GF-D8 (cell line): ENCODE data around the gene GALNT15.

Experiments used
- DNase-seq: peaks from one replicate; lab custom pipeline; 2025; lab: John Stamatoyannopoulos, UW

The GALNT15 gene

DNA sequence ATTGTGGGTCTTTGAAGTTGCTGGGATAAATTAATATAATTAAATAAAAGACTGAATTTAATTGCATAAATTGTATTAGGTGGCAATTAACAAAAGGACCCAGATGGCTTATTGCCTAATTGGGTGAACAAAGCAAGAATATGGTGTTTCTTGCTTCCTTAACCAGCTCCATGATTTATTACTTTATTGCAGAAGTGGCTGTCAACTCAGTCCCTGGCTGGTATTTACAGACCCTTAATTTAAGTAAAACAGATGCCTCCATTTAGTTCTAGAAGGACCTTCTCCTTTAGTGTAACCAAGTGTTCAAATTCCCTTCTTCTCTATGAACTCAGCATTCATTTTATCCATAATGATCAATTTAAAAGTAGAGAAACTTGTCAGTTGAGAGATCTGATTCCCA, 55.2 kb downstream of the GALNT15 start:
- no peak for DNase-seq

DNA sequence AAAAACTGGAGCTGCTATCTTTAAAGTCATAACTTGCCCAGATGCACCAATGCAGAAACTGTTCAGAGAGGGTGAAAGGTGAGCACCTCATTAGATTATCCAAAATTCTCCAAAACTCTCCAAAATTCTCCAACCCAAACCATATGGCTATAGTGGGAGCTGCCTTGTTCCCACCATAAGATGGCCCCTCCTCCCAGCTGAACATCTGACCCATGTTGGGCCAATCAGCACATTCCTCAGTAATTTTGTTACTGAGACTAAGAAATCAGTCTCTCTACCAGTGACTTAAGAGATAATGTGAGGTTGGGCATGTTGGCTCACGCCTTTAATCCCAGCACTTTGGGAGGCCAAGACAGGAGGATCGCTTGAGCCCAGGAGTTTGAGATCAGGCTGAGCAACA, 57.5 kb downstream of the GALNT15 start:
- no peak for DNase-seq

DNA sequence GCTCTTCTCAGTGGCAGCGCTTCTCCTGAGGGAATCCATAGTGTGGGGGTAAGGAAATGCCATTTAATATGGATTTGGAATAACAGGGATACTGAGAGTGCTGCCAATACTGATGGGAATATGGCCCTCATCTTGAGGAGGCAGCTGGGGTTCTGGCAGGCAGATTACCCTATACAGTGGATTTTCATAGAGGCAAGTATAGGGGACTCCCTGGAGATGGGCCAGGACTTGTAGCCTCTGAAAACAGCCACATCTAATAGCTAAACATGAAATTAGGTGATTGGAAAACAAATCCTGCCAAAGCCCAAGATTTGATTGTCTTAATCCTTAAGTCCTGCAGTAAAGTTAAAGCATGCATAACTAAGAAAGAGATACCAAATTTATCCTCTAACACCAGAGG, 59.3 kb downstream of the GALNT15 start:
- no peak for DNase-seq

DNA sequence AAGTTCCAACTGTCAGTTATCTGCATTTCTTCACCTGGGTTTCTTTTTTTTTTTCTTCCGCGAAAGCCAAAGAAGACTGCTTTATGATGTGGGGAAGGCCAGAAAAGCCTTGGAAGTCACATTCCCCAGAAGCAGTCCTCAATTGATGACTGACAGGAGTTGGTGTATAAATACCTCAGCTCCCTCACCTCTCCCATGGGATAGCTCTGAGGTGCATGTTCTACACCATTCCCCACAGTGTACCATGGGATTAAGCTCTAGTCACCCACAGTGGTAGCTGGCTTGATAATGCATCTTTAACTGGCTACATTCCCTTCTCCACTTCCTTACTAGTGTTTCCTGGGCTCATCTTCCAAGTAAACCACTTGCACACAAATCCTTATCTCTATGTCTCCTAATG, 59.8 kb downstream of the GALNT15 start:
- DNase-seq: no peak

DNA sequence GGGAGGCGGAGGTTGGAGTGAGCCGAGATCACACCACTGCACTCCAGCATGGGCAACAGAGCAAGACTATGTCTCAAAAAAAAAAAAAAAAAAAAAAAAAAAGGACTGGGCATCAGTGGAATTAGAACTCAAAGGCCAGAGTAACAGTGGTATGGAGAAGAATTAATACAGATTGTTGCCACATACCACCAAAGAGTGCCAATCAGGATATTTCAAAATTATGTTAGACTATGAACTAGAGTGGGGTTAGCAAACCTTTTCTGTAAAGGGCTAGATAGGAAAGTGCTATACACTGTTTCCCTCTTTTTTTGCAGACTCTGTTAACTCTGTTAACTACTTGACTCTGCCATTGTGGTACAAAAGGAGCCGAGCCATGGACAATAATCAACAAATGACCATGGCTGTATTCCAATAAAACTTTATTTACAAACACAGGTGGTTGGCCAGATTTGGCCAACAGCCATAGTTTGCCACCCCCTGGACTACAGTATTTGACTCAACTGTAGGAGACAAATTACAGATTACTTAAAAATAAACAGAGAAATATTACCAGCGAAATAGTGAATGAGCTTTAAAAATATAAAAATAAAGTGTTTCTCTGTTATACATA, 61.7 kb downstream of the GALNT15 start:
- DNase-seq: no peak

DNA sequence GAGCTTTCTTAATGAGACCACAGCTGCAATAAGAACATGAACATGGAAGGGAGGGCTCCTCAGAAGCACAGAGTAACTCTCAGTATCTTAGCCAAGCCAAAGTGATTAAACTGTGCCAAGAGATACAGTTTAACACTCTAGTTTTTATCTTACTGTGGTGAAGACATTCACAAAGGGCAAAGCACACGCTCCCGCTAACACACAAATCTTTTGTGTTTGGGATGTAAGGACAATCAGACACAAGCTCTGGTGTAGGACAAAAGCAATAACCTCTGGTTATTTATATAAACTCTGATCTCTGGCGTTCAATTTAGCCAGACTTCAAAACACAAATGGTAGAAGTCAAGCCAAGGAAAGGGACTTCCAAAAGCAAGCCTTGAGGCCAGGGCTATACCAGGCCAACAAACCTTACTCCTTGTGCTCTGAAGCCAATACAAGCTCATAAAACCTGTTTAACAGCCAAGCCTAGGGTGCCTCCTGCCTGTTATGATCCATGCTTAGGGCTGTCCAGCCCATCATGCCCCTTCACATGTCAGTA, 62.4 kb downstream of the GALNT15 start:
- DNase-seq: no peak

DNA sequence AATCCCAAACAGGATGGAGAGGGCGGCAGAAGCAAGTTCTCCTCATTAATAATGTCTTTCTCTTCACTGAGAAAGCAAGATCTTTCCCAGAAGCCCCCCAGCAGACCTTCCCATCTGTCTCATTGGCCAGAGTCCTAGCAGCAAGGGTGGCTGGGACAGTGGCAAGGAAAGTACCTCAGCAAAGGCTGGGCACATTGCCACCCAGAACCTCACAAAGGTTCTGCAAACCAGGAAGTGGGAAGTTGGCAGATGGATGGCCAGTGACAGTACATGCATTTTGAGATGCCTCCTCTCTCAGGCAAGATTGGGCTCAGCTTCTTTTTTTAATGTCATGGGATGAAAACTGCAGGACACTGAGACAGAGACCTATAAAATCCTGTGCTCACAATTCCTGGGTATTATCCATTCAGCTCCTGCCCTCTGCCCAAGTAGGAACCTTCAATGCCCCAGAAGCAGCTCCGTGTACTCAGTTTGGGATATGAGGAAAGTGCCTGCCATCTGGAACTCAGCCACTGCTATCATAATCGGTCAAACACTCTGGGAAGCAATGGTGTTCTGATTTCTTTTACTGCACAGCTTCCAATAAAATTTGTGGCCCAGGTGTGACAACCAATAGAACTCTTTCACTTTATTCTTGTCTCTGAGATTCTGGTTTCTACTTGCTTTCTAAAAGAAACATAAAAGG, 64.7 kb downstream of the GALNT15 start:
- no peak for DNase-seq

DNA sequence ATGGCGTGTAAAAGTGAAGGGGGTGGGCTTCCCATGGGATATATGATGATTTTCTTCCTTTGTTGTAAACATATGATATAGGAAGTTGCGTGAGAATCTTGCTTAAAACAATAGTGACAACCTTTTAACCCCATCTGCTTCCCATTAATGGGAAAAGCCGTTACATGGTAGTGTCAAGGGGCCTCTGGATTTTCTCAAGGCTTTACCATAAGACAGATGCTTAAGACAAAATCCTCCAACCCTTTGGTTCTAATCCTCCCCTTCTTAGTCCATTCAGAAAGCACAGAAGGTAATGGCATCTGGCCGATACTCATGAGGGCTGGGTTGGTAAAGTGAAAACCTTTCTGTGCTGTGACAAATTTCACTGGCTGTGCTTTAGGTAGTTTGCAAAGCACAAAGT, 65.3 kb downstream of the GALNT15 start:
- DNase-seq: no peak

DNA sequence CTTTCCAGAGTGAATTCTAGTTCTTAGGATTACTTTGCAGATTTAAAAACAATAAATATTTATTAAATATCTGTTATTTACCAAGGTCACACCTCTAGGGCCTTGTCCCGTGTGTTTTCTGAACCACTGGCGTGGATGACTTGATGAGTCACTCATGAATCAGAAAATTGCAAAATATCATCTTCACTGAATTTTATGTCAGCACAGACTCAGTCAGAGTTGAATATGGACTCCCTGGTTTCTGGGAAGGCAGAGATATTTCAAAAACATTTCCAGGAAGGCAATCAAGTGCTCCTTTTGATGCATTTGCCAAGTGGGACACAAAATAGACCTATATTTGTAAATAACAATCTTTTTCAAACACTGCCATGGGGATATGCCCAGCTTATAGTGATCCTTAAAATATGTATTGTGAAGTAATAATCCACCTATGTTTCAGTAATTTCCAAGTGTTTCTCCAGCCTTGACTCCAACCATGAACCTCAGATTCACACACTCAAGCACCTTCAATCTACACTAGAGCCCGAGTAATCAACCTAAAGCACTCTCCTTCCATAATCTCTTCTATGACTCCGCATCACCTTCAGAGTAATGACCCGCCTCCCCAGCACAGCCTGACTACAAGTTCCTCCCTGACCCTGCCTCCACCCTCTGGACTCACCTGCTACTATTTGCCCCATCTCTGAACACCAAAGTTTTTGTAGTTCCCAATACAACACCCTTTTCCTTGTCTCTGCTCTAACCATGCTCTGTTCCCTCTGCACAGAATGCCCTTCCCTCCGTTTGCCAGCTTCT, 65.9 kb downstream of the GALNT15 start:
- no peak for DNase-seq

DNA sequence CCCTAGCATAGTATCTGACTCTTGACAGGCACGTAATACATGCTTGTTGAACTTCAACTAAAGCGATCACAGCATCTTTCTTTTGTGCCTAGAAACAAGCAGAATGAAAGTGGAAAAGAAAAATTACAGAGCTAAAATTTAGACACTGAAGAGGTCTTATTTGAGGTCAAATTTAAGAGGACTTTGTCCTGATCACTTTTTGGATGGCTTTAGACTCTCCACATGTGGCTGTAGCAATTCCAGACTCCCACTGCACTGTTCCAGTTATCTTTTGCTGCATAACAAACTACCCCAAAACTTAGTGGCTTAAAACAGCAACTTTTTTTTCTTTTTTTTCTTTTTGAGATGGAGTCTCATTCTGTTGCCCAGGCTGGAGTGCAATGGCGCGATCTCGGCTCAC, 66.7 kb downstream of the GALNT15 start:
- no peak for DNase-seq

DNA sequence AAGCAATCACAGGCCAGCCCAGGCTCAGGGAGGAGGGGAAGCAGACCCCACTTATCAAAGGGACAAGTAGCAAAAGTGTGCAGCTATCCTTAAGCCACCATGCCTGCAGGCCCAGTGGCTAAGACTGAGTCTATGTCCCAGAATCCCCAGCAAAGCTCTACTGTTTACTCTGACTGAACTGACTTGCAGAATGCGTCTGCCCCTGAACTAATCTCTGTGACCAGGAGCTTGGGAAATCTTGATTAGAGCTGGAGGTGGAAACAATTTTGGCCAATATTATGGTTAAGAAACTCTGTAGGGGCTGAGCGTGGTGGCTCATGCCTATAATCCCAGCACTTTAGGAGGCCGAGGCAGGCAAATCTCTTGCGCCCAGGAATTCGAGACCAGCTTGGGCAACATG, 67.7 kb downstream of the GALNT15 start:
- DNase-seq: no peak

DNA sequence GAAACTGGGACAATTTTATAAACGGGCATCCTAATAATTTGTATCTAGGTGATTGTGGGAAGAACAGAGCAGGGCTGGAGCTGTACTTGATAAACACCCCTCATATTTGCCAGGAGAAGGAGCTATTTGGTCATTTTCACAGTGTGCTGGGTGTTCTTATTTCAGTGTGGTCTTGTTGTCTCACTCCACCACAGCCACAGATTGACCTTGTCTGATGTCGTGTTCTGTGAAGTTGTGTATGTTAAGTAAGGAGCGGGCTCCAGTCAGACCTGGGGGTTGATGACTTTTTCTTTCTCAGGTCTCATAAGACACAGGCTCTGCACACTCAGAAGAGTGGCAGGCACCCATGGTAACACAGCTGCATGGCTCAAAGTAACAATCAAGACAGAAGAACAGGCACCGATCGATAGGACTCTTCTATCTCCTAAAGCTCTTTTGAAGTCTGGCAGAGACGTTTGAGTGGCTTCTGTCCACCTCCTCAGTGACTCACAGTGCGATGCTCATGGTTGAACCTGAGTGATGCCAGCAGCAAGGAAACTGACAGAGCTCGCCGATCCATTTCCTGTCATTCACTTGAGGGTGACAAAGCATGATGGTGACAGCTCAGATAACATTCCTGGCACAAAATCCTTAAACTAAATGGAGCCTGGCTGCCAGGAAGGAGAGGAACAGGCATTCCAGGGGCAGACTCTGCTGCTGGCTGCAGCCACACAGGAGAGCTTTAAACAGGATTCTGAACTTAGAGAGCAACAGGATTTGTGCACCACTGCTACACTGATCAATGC, 69.4 kb downstream of the GALNT15 start:
- no peak for DNase-seq

DNA sequence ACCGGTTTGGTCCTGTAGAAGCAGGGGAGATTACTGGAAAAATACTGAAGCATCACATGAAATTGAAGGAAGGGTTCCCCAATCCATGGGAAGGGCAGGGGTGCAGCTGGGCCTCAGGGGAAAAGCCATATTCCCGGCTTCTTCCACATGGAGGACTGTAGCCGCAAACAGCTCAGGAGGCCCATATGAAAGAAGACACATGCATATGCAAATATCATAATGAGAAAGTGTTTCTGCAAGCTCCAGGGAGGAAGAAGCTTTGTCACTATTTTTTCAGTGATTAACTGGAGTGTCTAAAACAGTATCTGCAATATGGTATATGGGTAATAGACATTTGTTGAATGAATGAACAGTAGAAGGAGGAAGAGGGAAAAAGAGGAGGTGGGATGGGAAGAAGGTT, 71.1 kb downstream of the GALNT15 start:
- DNase-seq: no peak

DNA sequence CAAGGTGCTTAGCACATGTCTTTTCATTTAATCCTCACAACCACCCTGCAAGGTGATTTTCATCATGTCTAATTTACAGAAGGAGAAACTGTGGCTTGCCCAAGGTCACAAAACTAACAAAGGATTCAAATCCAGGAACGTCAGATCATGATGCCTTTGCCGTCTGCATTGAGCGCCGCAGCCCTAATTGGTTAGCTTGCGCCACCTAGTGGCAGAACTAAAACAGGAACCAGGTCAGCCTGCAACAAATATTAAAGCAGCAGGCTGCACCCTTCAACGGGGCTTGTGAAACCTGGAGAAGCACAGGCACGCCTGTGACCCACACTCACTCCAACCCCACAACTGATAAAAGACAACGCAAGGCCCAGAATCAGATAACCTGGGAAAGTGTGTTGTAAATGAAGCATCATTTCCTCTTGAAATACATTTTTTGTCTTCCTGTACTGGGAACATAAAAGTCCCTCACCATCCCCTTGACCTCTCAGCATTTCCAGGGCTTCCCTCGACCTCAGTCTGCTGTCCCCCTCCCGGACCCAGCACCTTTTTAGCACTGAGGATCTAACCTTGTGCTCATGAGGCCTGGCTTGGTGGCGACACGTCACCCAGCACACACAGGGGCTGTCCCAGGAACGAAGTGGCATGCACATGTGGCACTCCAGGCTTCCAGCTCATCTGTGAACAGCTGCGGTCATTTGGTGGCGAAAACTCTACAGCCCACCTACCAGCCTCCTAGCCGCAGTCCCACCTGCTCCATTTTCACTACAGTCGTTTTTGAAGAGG, 73.0 kb downstream of the GALNT15 start:
- DNase-seq: peak; percentile 48

DNA sequence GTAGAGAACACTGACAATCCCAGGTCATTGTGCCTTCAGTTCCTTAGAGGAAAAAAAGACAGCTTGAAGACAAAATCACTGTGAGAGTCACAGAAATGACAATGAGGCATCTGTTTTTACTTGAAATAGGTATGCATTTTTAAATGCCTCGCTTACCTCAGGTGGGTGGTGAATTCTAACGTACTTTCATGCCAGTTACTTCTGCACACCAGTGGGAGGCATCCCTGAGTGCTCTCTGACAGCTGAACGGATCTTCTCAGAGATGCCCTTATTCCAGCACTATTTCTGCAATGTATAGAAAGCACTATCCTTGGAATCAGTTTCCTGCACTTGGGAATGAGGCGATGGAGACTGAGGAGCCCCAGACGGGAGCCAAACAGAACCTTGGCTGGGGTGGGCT, 74.1 kb downstream of the GALNT15 start:
- DNase-seq: no peak

DNA sequence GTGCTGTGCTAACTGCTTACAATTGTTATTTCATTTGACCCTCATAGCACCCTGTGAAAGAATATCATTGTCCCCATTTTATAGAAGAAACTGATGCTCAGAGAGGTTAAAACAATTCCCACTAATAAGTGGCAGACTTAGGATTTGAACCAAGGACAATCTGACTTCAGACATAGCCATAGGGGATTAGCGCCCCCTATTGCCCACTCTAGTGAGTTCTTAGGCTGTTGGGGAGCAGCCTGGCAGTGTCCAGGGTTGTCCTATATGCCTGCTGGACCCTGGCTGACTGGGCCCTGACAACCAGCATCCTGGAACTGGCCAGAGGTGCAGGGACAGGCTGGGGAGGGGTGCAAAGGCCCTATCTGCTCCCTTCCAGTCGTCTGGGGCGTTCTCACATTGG, 74.9 kb downstream of the GALNT15 start:
- no peak for DNase-seq

DNA sequence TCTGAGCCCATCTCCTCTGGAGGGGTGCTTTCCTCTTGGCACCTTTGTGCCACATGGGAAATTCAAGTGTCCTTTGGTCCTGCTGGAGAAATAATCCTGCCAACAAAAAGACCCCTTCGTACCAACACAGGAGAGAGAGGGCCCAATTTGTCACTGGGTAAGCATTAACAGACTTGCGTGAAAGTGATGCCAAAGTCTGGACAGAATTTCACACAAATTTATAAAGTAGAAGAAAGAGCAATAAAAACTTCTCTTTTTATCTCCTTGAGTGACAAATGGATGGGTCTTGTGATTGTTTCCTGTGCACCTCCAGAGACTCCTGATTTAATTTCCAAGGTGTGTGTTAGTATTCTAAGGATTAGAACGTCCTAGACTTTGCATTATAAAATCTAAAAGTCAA, 75.4 kb downstream of the GALNT15 start:
- no peak for DNase-seq

DNA sequence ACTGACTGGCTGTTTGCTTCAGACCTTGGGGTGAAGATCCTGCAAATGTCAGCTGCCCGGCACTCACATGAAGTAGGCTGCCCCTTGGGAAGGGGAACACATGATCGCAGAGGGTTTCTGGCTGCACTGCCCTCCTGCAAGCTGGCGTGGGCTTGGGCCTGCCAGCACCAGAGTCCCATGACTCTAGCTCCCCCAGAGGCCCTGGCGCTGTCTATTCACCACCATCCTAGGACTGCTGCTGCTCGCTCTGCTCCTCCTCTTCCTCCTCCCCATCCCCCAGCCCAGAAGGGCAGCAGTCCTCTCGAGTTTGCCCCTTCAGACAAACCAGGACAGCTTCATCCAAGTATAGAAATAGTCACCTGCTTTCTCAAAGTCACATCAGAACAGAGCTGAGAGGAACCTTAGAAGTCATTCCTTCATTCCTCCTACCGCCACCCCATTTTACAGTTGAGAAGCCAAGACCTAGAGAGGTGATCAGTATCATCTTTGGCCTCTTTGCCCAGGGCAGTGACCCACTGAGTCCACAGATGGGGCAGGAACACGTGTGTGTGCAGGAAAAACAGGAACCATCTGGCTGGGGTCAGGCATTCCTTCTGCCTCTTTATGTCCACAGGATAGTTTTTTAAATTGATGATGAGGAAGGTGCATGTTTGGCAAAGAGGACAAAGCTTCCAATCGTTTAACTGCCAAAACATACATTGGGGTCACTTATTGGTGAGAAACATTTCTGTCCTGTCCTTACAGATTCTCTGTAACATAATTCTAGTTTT, 77.0 kb downstream of the GALNT15 start:
- DNase-seq: no peak

DNA sequence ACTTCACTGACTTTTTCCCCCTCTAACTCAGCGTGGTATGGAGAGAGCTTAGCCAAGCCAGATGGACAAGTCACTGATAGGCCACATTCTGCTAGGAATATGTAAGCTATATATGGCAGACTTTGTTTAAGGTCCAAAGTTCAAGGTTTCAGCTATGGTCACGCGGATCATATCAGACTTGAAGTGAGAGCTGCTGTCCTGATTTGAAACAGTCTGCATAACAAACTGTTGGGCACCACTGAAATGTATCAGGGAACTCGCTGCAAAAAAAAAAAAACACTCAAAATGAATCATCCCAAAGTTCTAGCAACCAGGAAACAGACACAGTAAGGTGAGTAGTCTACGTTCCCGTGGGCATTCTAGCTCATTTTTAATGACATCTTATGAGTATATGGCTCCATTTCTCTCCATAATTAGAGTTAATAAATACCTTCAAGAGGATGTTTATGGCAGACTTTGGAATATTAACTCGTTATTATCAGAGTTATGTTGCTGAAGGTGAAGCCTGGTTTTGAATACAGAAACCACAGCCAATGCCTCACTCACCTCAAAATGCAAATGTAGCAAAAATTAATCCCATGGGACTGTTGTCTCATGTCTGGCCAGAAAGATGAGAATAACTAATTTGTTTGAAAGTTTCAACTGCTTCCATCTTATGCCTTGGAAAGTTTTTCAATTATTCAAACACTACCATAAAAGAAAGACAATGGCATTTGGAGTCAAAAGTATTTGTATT, 77.9 kb downstream of the GALNT15 start:
- no peak for DNase-seq

DNA sequence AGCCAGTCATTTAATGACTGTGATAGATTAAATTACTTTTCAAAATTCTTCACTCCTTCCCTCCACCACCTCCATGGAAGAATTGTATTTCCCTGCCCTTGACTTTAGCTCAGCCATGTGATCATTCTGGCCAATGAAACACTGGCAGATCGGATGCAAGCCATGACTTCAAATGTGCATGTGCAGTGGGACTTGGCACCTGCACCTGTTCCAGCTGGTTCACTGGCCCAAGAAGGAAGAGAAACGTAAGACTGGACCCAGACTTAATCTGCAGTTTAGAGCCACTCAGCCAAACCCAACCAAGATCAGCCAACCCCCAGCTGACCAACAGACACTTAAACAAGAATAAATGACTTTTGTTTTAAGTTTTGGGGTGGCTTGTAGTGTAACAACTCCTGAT, 78.5 kb downstream of the GALNT15 start:
- no peak for DNase-seq
